ENCODE measurements around the gene USP24.

USP24 gene

DNA sequence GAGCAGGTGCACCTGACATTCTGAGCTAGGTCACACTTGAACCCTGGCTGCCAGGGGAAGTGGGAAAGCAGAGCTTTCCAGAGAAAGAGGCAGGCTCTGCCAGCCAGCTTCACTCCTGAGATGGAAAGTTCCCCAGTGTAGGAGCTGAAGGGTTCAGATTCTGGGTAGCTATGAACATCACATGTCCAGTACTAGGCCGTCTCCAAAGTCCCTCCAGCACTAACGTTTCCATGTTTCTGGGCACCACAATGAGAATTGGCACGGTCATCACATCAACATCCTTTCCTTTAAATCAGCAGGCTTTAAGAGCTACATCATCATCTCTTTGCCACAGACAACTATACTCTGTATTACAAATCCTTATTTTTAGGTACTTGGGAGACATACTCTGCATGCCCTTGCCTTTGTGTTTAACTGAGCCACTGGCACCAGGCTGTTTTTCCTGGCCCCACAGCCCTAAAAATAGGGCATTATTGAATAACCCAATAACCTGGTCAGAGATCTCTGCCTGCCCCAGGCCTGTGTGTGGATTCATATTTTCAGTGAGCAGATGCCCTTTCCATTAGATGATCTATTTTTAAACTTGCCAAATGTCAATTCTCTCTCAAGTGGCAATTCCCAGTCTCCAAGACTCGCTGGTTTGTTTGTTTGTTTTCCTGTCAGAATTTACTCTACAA, 35.4 kb upstream of the USP24 start:
- H3K9me2 ChIP-seq (replicated peaks; ENCODE audit: low read depth, low read length) = no peaks in the 10 kb centered on the region
- H3K9me3 ChIP-seq (ENCODE audit: insufficient read depth, low read depth, low read length) = no peaks in the 10 kb centered on the region
- no peak for TF ChIP-seq EZH2phosphoT487 (IDR thresholded peaks at IDR 0.05; ENCODE audit: borderline replicate concordance)
- no peaks in the 10 kb centered on the region for H3K4me1 ChIP-seq (ENCODE audit: insufficient read depth, low read length, poor library complexity, severe bottlenecking)
- H3K4me3 ChIP-seq (ENCODE audit: low read length, poor library complexity, severe bottlenecking) = no peak overlapping the region
- no peak overlapping the region for H3K9ac ChIP-seq (ENCODE audit: low read depth, low read length, poor library complexity, severe bottlenecking)
- no peaks in the 10 kb centered on the region for H3F3A ChIP-seq (ENCODE audit: low read depth)
- H3K27me3 ChIP-seq (ENCODE audit: insufficient read depth, low read length, poor library complexity, severe bottlenecking) = no peaks in the 10 kb centered on the region
- H3K36me3 ChIP-seq (ENCODE audit: insufficient read depth, low read length) = no peaks in the 10 kb centered on the region
- H3K79me2 ChIP-seq (ENCODE audit: insufficient read depth, low read length) = no peaks in the 10 kb centered on the region
- H4K20me1 ChIP-seq (ENCODE audit: insufficient read depth, low read length, poor library complexity, severe bottlenecking) = no peaks in the 10 kb centered on the region
- no peak overlapping the region for H3K4me2 ChIP-seq (ENCODE audit: low read depth, low read length, poor library complexity, severe bottlenecking)
- no peak overlapping the region for H2AFZ ChIP-seq (ENCODE audit: low read length)

DNA sequence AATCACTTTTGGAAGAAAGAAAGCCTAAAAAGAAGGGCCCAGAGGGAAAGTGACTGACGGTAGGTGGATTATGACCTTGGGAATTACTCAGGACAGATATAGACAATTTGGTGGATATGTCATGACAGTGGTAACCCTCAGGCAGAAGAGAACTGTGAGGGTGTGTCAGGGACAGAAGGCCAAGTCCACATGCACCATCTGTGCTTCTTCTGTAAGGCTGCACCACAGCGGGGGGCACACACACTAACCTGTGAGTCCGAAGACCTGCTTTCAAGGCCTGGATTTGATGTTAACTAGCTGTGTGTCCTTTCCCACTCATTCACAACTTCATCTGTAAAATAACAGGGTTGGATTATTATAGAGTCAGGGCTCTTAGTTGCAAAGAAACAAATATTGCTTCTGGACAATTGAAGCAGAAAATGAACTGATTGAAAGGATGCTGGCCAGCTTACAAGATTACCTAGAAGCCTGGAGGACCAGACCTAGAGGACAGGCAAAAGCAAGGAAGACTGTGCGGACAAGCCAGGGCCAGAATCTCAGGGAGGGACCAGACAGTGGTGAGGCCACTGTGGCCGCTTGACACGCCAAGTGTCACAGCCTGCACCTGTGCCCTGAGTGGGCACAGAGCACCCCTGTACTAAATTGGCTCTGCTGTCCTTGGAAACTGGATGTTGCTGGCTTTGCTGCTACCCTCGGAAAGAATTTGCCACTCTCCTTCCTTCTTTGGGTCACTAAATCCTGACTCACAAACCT, 34.7 kb upstream of the USP24 start:
- Histone ChIP-seq H3K4me2 (ENCODE audit: low read depth, low read length, poor library complexity, severe bottlenecking) (no peak overlapping the region), H3K79me2 (ENCODE audit: insufficient read depth, low read length) (no peaks in the 10 kb centered on the region), H3F3A (ENCODE audit: low read depth) (no peaks in the 10 kb centered on the region), H3K9me2 (replicated peaks; ENCODE audit: low read depth, low read length) (no peaks in the 10 kb centered on the region), H3K36me3 (ENCODE audit: insufficient read depth, low read length) (no peaks in the 10 kb centered on the region), H3K9ac (ENCODE audit: low read depth, low read length, poor library complexity, severe bottlenecking) (no peak overlapping the region), H3K27me3 (ENCODE audit: insufficient read depth, low read length, poor library complexity, severe bottlenecking) (no peaks in the 10 kb centered on the region), H3K9me3 (ENCODE audit: insufficient read depth, low read depth, low read length) (no peaks in the 10 kb centered on the region), H3K4me3 (ENCODE audit: low read length, poor library complexity, severe bottlenecking) (no peak overlapping the region), H2AFZ (ENCODE audit: low read length) (no peak overlapping the region), H3K4me1 (ENCODE audit: insufficient read depth, low read length, poor library complexity, severe bottlenecking) (no peaks in the 10 kb centered on the region), H4K20me1 (ENCODE audit: insufficient read depth, low read length, poor library complexity, severe bottlenecking) (no peaks in the 10 kb centered on the region)
- no peak for TF ChIP-seq EZH2phosphoT487 (IDR thresholded peaks at IDR 0.05; ENCODE audit: borderline replicate concordance)
- TF ChIP-seq, protein P1, sequence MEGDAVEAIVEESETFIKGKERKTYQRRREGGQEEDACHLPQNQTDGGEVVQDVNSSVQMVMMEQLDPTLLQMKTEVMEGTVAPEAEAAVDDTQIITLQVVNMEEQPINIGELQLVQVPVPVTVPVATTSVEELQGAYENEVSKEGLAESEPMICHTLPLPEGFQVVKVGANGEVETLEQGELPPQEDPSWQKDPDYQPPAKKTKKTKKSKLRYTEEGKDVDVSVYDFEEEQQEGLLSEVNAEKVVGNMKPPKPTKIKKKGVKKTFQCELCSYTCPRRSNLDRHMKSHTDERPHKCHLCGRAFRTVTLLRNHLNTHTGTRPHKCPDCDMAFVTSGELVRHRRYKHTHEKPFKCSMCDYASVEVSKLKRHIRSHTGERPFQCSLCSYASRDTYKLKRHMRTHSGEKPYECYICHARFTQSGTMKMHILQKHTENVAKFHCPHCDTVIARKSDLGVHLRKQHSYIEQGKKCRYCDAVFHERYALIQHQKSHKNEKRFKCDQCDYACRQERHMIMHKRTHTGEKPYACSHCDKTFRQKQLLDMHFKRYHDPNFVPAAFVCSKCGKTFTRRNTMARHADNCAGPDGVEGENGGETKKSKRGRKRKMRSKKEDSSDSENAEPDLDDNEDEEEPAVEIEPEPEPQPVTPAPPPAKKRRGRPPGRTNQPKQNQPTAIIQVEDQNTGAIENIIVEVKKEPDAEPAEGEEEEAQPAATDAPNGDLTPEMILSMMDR (conservative IDR thresholded peaks at IDR 0.05; ENCODE audit: low read length) = no peak

DNA sequence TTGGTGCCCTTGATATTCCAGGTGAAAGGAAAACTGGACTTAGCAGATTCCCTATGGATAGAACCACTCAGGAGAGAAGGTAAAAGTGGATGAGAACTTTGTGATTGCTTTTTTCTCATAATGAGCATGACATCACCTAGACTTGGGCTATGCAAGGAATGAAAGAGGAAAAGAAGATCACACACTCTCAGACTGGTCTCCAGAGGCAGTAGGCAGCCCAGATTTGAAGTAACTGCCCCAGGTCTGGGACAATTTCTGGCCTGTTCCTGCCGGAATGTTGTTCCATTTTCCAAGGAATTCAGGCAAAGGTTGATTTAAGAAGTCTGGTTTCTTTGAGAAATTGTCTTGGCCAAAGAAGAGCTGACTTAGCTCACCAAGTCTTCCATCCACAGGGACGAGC, 31.7 kb upstream of the USP24 start:
- Histone ChIP-seq H3K79me2 (ENCODE audit: insufficient read depth, low read length) (no peaks in the 10 kb centered on the region), H2AFZ (ENCODE audit: low read length) (no peak overlapping the region), H4K20me1 (ENCODE audit: insufficient read depth, low read length, poor library complexity, severe bottlenecking) (no peaks in the 10 kb centered on the region), H3K4me3 (ENCODE audit: low read length, poor library complexity, severe bottlenecking) (no peak overlapping the region), H3K4me1 (ENCODE audit: insufficient read depth, low read length, poor library complexity, severe bottlenecking) (no peaks in the 10 kb centered on the region), H3K9me2 (replicated peaks; ENCODE audit: low read depth, low read length) (no peaks in the 10 kb centered on the region), H3K4me2 (ENCODE audit: low read depth, low read length, poor library complexity, severe bottlenecking) (no peak overlapping the region), H3F3A (ENCODE audit: low read depth) (no peaks in the 10 kb centered on the region), H3K36me3 (ENCODE audit: insufficient read depth, low read length) (no peaks in the 10 kb centered on the region), H3K9me3 (ENCODE audit: insufficient read depth, low read depth, low read length) (no peaks in the 10 kb centered on the region), H3K27me3 (ENCODE audit: insufficient read depth, low read length, poor library complexity, severe bottlenecking) (no peaks in the 10 kb centered on the region), H3K9ac (ENCODE audit: low read depth, low read length, poor library complexity, severe bottlenecking) (no peak overlapping the region)
- TF ChIP-seq EZH2phosphoT487 (IDR thresholded peaks at IDR 0.05; ENCODE audit: borderline replicate concordance) = no peak
- TF ChIP-seq, protein P1 (conservative IDR thresholded peaks at IDR 0.05; ENCODE audit: low read length) = no peak
